Activated CD4-positive, alpha-beta T cell treated with anti-CD3 and anti-CD28 coated beads, Interleukin-2, amount 50 U/mL, for 24 hours (primary cell): ENCODE results near the gene IL18BP.

ENCODE experiments used
- DNase-seq, 2 donors: peaks; one replicate each; pipeline ENCODE4 v3.0.0-alpha.2; 2020; ENCODE audit warnings: low read depth in 1 of 2, low spot score in 1 of 2

The IL18BP gene

GRCh38 chr11:71996517-71996916 is 2.2 kb upstream of the IL18BP start:
- no peak for DNase-seq

GRCh38 chr11:71996946-71997345 is 1.8 kb upstream of the IL18BP start:
- no peak for DNase-seq

- DNase-seq = no peak
Measured at GRCh38 chr11:71997594-71997993, 1.1 kb upstream of the IL18BP start.

GRCh38 chr11:71998061-71998460 is 648 bp upstream of the IL18BP start:
- no peak for DNase-seq

- no peak for DNase-seq
Measured at GRCh38 chr11:71999362-71999761, 653 bp downstream of the IL18BP start.

GRCh38 chr11:71999798-72000197 is 1.1 kb downstream of the IL18BP start:
- no peak for DNase-seq

- no peak for DNase-seq
Measured at GRCh38 chr11:72000202-72000867, 1.6 kb downstream of the IL18BP start.

GRCh38 chr11:72001285-72001684 is 2.6 kb downstream of the IL18BP start:
- no peak for DNase-seq

- no peak for DNase-seq
Measured at GRCh38 chr11:72001834-72002591, 3.3 kb downstream of the IL18BP start.

- no peak for DNase-seq
Measured at GRCh38 chr11:72002841-72003775, 4.4 kb downstream of the IL18BP start.

- DNase-seq = no peak
Measured at GRCh38 chr11:72003776-72004171, 5.1 kb downstream of the IL18BP start.

GRCh38 chr11:72004515-72005346 is 6.0 kb downstream of the IL18BP start:
- no peak for DNase-seq

- no peak for DNase-seq
Measured at GRCh38 chr11:72005347-72006260, 6.9 kb downstream of the IL18BP start.

GRCh38 chr11:72006309-72007088 is 7.8 kb downstream of the IL18BP start:
- no peak for DNase-seq

- no peak for DNase-seq
Measured at GRCh38 chr11:72007089-72007476, 8.4 kb downstream of the IL18BP start.

- DNase-seq = no peak
Measured at GRCh38 chr11:72007587-72007986, 8.9 kb downstream of the IL18BP start.

- DNase-seq = no peak
Measured at GRCh38 chr11:72008728-72009127, 10.0 kb downstream of the IL18BP start.

GRCh38 chr11:72009156-72009555 is 10.4 kb downstream of the IL18BP start:
- DNase-seq = no peak
